UCSD-AML1 (cell line): ENCODE results near the gene REL.

Experiments
- DNase-seq: peaks from one replicate; lab custom pipeline; 2025; ENCODE audit not compliant: unreplicated experiment; lab: John Stamatoyannopoulos, UW

Gene REL

DNA sequence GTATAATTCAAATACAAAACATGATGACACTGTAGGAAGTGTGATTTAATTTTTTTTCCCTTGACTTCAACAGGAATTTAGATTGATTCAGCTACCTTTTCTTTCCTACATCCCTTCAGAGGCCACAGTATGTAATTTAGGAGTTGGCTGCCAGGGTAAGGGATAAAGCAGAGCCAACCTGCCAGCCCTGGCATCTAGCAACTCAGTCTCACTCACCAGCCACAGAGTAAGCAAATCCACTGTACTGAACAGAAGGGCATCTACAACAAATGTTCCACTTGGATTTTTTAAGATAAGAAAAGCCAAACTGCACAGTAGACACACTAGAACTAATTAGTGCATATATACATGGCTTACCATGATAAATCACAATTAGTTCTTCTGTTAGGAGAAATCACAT, 81.8 kb downstream of the REL start:
- no peak for DNase-seq

DNA sequence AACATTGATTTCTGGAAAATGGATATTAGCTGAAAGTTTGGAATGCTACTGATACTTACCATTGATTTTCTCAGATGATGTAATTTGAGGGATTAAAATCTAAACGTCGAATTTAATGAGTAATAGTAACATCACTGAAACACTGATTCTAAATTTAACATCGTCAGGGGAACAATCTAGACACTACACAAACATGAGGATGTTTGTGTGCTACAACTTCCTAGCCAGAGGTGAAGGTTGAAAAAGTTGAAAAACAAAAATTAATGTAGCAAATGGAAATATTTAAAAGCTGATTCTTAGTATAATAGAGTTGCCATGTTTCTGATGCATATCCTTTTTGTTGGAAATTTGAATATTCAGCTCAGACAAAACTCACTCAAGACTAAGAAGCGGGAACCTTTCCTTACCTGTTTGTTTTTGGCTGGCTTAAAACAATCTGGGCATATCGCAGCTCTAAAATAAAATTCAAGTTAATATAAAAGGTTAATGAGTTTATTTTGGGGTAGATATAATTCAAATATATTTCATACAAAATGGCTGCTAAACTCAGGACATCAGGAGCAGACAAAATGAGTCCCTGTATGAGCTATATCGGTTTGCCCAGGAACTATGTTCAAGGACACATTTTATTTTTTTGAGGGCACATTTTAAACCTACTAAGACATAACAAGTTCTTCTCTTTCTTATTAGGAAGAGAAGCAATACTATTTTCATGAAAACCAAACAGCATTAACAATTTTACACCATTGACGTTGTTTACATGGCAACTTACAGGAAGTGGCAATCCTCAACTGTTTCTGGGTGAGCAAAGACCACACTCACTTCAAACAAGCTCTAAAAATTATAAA, 83.5 kb downstream of the REL start:
- no peak for DNase-seq

GRCh38 chr2:60965499-60965785, 84.1 kb downstream of the REL start:
- no peak for DNase-seq

DNA sequence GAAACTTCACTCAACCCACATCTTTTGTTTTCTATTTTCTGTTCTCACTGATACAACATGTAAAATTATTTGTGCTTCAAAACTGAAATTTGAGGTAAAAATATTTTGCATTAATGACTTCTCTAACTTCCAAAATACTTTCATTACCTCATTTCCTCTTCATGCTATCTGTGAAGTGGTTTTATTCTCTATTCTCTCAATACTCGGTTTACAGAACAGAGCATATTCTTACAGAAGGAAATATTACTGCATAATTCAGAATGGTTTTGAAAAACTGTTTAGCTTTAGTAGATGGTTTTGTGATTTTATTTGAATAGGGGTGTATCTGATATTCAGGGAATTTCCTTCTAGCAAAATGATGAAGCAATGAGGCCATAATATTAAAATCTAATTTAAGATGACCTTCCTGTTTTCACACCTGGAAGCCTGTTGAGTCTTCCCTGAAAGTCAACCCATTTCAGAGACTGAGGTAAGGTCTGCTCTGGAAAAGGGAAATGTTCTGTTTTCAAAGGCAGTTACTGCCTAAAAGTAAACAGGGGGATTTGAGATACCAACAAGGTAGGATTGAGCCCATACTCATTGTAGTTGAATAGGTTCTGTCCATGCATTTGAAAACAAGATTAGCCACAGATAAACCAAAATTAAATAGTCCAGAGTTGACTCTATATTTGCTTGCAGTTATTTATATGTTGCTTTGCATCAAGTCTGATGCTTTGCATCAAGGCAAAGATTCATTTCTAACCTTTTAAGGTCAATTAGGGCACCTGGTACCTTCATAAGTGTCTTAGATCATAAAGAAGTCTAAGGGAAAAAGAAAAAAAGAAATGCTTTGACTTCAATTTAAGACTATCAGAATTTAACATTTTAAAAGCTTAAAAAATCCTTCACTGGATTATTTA, 85.4 kb downstream of the REL start:
- no peak for DNase-seq

DNA sequence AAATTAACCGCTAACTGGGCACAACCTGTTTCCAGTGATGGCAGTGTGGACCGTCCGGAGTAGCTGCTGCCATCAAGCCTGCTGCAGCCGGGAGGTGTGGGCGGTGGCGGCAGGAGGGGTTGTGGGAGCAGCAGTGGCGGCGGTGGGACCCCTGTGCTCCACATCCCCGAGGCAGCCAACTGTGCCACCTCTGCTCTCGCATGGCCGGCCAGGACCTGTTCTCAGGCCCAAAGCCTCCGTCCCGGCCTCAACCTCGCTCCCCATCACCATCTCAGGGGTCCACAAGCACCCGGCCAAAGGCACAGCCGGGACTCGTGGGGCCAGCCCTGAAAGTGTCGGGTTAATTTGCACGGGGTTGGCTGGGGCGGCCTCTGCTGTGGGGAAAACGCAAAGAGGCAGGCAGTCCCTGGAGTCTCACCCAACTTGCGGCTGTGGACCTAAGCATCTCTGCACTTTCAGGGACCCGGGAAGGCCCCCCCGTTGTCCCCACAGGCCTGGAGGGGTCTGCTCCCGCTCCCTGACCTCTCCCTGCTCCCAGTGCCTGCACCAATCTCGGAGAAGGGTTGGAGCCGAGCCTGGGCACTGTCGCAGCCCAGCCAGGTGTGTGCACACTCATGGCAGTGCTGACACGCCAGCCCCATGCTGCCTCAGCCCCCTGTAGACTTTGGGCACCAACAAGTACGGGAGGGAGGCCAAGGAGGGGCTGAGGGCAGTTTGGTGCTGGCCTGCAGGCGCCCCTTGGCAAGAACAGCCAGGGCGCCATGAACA, 91.7 kb downstream of the REL start:
- no peak for DNase-seq

DNA sequence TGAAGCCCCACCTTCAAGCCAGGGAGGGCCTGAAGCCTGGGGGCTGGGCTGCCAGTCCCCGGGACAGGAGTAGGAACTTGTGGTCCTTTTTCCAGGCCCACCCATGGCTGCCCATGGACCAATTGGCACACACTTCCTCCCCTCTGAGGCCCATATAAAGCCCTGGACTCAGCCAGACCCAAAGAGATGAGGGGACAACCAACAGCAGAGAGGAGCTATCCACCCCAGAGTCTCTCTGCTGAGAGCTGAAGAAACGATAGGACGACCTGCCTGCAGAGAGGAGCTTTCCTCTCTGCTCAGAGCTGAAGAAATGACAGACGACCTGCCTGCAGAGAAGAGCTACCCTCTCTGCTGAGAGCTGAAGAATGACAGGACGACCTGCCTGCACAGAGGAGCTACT, 92.3 kb downstream of the REL start:
- DNase-seq = no peak

DNA sequence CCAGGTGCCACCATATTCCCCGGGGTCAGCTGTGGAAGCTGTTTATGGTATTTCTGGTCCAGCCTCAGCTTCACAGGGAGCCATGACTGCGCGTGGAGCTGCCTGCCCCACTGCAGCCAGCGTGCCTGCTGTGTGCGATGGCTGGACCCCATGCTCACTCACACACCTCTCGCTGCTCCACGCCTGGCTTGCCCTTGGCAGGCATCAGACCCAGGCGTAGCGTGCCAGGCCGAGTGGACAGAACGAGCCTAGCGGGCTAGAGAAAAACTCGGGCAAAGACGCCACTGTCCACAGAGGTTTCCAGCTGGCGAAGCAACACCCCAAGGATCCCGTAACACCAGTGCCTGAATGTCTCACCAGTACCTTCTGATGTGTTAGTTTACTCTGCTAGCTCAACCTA, 93.3 kb downstream of the REL start:
- no peak for DNase-seq
